ENCODE results near the gene SPOCK1.
"Not testable (repeated sequence)": the region's sequence is repeated elsewhere in the genome, so short reads cannot be mapped to it uniquely, and the experiment has no call there.

SPOCK1 gene

DNA sequence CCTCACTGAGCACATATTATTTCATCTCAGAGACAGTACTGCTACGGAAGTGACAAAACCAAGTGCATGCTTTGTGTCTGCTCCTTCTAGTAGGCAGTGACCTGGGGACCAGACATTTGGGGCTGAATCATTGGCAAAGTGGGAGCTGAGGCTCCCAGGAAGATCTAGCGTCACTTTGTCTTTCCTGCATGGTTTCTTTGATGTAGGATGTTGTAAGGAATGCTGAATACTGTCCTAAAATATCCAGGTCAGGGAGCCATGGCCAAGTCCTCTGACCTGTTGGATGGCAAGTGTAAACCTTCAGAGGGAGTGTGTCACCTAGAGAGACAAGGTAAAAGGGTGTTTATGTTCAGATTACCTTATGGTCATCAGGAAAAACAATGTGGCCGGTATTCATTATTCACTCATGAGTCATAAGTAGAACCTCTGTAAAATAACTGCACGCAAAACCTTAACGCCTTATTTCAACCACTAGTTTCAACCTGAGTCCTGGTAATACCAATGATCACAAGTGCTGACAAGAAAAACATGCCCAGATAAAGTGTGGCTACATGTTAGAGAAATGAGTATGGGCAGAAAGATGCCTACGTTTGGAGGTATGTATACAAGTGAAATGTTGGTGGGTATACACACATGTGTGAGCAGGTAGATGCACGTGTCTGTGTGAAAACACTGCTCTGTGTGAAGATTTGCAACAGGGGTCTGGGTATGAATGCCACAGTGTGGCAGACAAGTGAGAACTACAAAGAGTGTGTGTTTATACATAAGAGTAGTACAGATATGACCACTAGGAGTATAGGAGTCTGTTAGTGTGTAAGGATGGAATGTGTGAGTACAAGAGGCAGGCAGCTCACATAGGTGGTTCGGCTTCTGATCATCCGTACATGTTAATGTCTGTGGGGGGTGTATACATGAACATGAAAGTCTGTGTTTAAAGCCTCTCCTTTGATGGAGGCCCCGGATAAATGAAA lies 263.9 kb downstream of the SPOCK1 start:
- Histone ChIP-seq H3K9ac (no peak overlapping the region), H2AFZ (ENCODE audit: low read depth) (no peak overlapping the region)

DNA sequence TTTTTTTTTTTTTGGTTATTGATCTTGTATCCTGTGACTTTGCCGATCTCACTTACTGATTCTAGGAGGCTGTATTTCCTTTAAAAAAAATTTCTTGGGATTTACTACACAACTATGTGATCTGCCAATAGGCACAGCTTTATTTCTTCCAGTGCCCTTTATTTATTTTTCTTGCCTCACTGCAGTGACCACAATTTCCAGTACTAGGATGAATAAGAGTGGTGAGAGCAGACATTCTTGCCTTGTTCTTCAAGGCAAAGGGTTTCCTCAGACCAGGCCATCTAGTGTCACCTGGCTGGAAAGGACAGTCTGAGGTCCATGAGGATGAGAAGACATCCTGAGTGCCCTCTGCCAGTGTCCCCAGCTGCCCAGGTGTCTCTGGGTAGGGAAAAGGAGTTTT lies 265.4 kb downstream of the SPOCK1 start:
- Histone ChIP-seq H3K9ac (no peak overlapping the region), H3K27ac (no peak overlapping the region), H3K4me2 (no peak overlapping the region), H2AFZ (ENCODE audit: low read depth) (no peak overlapping the region), H3K27me3 (ENCODE audit: insufficient read depth, low read depth) (no peaks in the 10 kb centered on the region), H3K79me2 (ENCODE audit: insufficient read depth, low read depth) (no peaks in the 10 kb centered on the region), H4K20me1 (ENCODE audit: insufficient read depth) (no peaks in the 10 kb centered on the region), H3K4me3 (IDR thresholded peaks at IDR 0.05; ENCODE audit: insufficient read depth, low read depth, low read length) (no peak overlapping the region), H3K4me1 (ENCODE audit: low read depth, poor library complexity, severe bottlenecking) (no peaks in the 10 kb centered on the region), H3K36me3 (ENCODE audit: insufficient read depth) (no peaks in the 10 kb centered on the region)
- TF ChIP-seq, protein P1, sequence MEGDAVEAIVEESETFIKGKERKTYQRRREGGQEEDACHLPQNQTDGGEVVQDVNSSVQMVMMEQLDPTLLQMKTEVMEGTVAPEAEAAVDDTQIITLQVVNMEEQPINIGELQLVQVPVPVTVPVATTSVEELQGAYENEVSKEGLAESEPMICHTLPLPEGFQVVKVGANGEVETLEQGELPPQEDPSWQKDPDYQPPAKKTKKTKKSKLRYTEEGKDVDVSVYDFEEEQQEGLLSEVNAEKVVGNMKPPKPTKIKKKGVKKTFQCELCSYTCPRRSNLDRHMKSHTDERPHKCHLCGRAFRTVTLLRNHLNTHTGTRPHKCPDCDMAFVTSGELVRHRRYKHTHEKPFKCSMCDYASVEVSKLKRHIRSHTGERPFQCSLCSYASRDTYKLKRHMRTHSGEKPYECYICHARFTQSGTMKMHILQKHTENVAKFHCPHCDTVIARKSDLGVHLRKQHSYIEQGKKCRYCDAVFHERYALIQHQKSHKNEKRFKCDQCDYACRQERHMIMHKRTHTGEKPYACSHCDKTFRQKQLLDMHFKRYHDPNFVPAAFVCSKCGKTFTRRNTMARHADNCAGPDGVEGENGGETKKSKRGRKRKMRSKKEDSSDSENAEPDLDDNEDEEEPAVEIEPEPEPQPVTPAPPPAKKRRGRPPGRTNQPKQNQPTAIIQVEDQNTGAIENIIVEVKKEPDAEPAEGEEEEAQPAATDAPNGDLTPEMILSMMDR (conservative IDR thresholded peaks at IDR 0.05; ENCODE audit: low read depth, low read length) = no peak

More for the DNA sequence above, 263.9 kb downstream of the SPOCK1 start:
- TF ChIP-seq, protein P1 (conservative IDR thresholded peaks at IDR 0.05; ENCODE audit: low read depth, low read length) = no peak
- Histone ChIP-seq H3K4me3 (IDR thresholded peaks at IDR 0.05; ENCODE audit: insufficient read depth, low read depth, low read length) (no peak overlapping the region), H3K36me3 (ENCODE audit: insufficient read depth) (no peaks in the 10 kb centered on the region), H3K27ac (no peak overlapping the region), H3K4me1 (ENCODE audit: low read depth, poor library complexity, severe bottlenecking) (no peaks in the 10 kb centered on the region), H4K20me1 (ENCODE audit: insufficient read depth) (no peaks in the 10 kb centered on the region), H3K27me3 (ENCODE audit: insufficient read depth, low read depth) (no peaks in the 10 kb centered on the region), H3K4me2 (no peak overlapping the region), H3K79me2 (ENCODE audit: insufficient read depth, low read depth) (no peaks in the 10 kb centered on the region)

DNA sequence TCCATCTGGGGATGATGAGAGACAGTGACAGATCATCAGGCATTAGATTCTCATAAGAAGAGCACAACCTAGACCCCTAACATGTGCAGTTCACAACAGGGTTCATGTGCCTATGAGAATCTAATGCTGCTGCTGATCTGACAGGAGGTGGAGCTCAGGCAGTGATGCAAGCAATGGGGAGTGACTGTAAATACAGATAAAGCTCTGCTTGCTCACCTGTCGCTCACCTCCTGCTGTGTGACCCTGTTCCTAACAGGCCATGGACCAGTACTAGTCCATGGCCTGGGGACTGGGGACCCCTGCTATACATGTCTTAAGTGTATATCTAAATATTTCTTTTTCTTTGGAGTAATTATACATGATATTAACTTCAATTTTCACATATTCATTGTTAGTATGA lies 265.8 kb downstream of the SPOCK1 start:
- not testable (repeated sequence) for H2AFZ ChIP-seq (ENCODE audit: low read depth); H3K9ac ChIP-seq; H3K36me3 ChIP-seq (ENCODE audit: insufficient read depth); H3K4me3 ChIP-seq (IDR thresholded peaks at IDR 0.05; ENCODE audit: insufficient read depth, low read depth, low read length); H3K79me2 ChIP-seq (ENCODE audit: insufficient read depth, low read depth); H3K27me3 ChIP-seq (ENCODE audit: insufficient read depth, low read depth); H3K4me2 ChIP-seq; H4K20me1 ChIP-seq (ENCODE audit: insufficient read depth); H3K27ac ChIP-seq; H3K4me1 ChIP-seq (ENCODE audit: low read depth, poor library complexity, severe bottlenecking)

DNA sequence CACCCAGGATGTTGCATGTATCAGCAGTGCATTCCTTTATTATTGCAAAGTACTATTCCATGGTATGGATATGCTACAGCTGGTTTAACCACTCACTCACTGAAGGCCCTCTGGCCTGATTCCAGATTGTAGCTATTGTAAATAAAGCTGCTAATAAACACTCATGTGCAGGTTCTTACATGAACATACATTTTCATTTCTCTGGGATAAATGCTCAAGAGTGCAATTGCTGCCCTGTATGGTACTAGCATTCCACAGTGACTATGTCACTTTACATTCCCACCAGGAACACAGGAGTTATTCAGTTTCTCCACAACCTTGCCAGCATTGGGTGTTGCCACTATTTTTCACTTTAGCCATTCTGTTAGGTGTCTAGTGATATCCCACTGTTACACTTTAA lies 267.6 kb downstream of the SPOCK1 start:
- no peaks in the 10 kb centered on the region for H3K4me1 ChIP-seq (ENCODE audit: low read depth, poor library complexity, severe bottlenecking)
- H2AFZ ChIP-seq (ENCODE audit: low read depth) = no peak overlapping the region
- H4K20me1 ChIP-seq (ENCODE audit: insufficient read depth) = no peaks in the 10 kb centered on the region
- no peaks in the 10 kb centered on the region for H3K27me3 ChIP-seq (ENCODE audit: insufficient read depth, low read depth)
- H3K79me2 ChIP-seq (ENCODE audit: insufficient read depth, low read depth) = no peaks in the 10 kb centered on the region
- no peaks in the 10 kb centered on the region for H3K36me3 ChIP-seq (ENCODE audit: insufficient read depth)
- TF ChIP-seq, protein P1 (conservative IDR thresholded peaks at IDR 0.05; ENCODE audit: low read depth, low read length) = no peak
- H3K4me3 ChIP-seq (IDR thresholded peaks at IDR 0.05; ENCODE audit: insufficient read depth, low read depth, low read length) = no peak overlapping the region
- no peak overlapping the region for H3K9ac ChIP-seq
- no peak overlapping the region for H3K27ac ChIP-seq
- H3K4me2 ChIP-seq = no peak overlapping the region

DNA sequence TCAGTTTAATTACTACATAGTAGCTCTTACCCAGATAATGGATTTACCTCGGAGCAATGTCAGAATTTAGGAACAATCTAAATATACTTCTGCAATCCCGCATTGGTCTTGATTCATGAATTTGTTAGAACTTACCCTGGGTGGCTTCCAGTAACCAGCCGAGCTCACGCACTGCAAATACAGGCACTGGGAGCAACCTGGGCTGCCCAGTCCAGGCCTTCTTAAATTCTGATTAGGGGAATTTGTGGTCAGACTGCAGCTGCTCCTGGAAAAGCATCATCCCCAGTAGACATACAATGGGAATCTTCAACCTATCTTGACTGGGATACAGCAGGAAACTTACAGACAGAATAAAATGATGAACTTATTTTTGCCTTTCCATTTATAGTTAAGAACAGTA lies 270.3 kb downstream of the SPOCK1 start:
- Histone ChIP-seq H3K79me2 (ENCODE audit: insufficient read depth, low read depth) (no peaks in the 10 kb centered on the region), H3K9ac (no peak overlapping the region), H2AFZ (ENCODE audit: low read depth) (no peak overlapping the region), H3K27ac (no peak overlapping the region), H3K36me3 (ENCODE audit: insufficient read depth) (no peaks in the 10 kb centered on the region), H3K4me3 (IDR thresholded peaks at IDR 0.05; ENCODE audit: insufficient read depth, low read depth, low read length) (no peak overlapping the region), H3K4me1 (ENCODE audit: low read depth, poor library complexity, severe bottlenecking) (no peaks in the 10 kb centered on the region), H4K20me1 (ENCODE audit: insufficient read depth) (no peaks in the 10 kb centered on the region), H3K27me3 (ENCODE audit: insufficient read depth, low read depth) (no peaks in the 10 kb centered on the region), H3K4me2 (no peak overlapping the region)
- TF ChIP-seq, protein P1 (conservative IDR thresholded peaks at IDR 0.05; ENCODE audit: low read depth, low read length) = no peak
